Raji (cell line): ENCODE measurements around the gene SELENOF.

Experiments used
- POLR2A ChIP-seq: IDR thresholded peaks from 2 replicates; pipeline ENCODE4 v1.6.1; 2011; ENCODE audit warnings: low read depth, low read length, control low read depth; ENCODE audit not compliant: insufficient read depth

Gene SELENOF

GRCh38 chr1:86887479-86888162, 26.3 kb downstream of the SELENOF start:
- no peak for TF ChIP-seq POLR2A

DNA sequence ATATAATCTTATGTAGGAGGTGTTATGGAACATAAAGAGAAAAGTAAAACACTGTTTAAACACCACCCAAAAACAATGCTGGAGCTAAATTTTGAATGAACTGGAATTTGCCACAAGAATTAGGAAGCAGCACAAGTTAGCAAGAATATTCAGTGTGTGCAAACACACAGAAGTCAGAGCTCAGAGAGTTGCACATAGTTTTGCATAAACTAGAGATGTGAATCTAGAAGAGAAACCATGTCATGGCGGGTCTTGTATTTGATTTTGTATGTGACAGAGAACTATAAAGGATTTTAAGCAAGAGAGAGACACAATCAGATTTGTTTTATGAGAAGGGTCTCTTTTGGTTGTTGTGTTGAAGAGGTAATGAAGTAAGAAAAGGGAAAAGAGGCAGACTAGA, 38.2 kb downstream of the SELENOF start:
- TF ChIP-seq POLR2A, result no peak

DNA sequence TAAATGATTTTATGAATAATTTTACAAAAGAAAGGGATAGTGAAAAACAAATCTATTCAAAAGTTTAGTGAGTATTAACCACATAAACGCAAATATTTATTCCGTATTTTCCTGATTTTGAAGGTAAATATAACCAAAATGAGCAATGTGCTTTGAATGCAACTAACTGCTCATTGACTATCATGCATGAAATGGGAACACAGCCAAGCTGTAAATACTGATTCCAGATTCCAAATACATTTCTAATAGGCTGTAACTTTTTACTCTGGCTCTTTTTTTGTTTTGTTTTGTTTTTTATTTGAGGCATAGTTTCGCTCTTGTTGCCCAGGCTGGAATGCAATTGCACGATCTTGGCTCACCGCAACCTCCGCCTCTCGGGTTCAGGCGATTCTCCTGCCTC, 41.8 kb downstream of the SELENOF start:
- TF ChIP-seq POLR2A, result no peak

- no peak for TF ChIP-seq POLR2A
Measured at GRCh38 chr1:86871001-86871400, 42.9 kb downstream of the SELENOF start.

DNA sequence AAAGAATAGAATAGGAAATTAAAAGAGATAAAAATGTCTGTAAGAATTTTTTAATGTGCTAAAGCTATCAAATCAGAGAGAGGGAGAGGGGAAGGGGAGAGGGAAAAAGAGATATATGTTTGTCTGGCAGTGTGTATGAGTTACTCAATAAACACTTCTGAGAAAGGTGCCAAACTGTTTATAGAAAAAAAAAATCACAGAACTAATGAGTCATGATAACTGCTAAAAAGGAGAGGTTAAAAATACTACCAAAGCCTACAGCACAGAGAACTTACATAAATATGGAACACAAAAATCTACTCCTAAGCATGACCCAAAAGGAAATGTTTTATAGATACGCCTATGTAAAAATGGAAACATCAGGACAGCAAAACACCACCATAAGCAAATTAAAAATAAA, 45.4 kb downstream of the SELENOF start:
- no peak for TF ChIP-seq POLR2A

GRCh38 chr1:86866665-86867064, 47.3 kb downstream of the SELENOF start:
- no peak for TF ChIP-seq POLR2A

GRCh38 chr1:86865973-86866637, 47.8 kb downstream of the SELENOF start:
- TF ChIP-seq POLR2A, result no peak

DNA sequence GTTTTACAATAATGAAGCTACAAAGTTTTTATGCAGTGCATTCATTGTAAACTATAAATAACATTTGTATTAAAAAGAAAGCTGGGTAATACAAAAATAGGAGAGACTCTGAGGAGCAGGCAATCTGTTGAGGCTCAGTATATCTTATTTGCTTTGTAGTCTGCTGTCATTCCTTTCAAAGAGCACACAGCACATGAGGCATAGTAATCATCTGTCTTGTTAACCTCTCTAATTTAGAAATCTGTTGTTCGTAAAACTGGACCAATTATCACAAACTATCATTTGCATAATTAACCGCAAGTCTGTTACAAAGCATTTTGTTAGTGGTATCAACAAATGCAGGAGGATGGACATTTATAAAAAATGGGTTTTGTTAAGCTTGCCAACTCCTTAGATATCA, 51.0 kb downstream of the SELENOF start:
- TF ChIP-seq POLR2A, result no peak

DNA sequence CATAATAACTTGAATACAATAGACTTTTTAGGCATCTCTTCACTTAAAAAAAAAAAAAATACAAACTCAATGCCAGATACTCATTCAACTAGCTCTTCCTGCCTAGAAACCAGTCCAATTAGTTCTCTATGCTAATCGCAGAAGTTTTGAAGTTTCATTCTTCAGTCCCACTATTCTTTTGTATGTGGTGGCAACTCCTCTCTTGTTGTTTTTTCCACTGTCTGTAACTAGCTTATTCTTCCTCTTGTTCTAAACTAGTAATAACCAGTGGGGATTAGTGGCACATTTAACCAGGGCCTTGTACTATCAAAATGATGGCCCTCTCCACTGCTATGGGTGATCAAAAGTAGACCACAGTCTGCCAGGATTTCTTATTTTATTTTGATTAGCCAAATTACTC, 52.5 kb downstream of the SELENOF start:
- TF ChIP-seq POLR2A, result no peak

DNA sequence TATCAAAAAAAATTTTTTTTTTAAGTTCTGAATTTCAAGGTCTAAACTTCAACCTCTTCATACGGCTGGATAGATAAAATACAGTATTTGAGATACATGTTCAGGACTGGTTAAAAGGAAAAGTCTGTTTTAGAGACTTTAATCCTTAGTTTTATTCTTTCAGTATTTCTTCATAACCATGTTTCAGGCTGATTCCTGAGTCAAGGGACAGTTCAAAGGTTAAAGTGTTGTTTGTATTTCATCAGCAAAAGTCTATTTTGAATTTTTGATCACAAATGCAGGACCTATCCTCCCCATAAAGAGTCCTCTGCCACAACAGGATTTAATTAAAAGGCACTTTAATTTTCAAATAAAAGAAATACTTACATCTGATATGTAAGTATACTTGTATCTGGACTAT, 53.5 kb downstream of the SELENOF start:
- no peak for TF ChIP-seq POLR2A

GRCh38 chr1:86860020-86860419, 53.9 kb downstream of the SELENOF start:
- no peak for TF ChIP-seq POLR2A

GRCh38 chr1:86858524-86859261, 55.2 kb downstream of the SELENOF start:
- no peak for TF ChIP-seq POLR2A

DNA sequence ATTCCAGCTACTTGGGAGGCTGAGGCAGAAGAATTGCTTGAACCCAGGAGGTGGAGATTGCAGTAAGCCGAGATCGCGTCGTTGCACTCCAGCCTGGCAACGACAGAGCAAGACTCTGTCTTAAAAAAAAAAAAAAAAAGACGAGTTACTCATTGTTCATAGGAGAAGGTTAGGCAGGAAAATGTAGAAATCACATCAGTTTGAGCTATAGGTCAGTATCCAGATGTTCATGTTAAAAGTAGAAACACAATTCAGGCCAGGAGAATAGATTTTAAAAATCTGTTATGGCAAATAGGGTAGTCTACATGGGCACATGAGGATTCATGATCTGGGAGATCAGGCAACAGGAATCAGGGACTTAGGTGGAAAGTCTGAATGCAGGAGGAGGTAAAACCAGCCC, 57.7 kb downstream of the SELENOF start:
- TF ChIP-seq POLR2A, result no peak

GRCh38 chr1:86854352-86854751, 59.6 kb downstream of the SELENOF start:
- no peak for TF ChIP-seq POLR2A

- no peak for TF ChIP-seq POLR2A
Measured at GRCh38 chr1:86852782-86853408, 61.0 kb downstream of the SELENOF start.

GRCh38 chr1:86852289-86852688, 61.6 kb downstream of the SELENOF start:
- no peak for TF ChIP-seq POLR2A
